Mesenchymal stem cell (in vitro differentiated cells and primary cell): ENCODE data around the gene KRTAP1-5.
"Not testable (repeated sequence)": the region's sequence is repeated elsewhere in the genome, so short reads cannot be mapped to it uniquely, and the experiment has no call there.

Experiments used
- DNase-seq: peaks from one replicate; pipeline ENCODE4 v3.0.0-alpha.2; 2013
- H2AFZ ChIP-seq: one replicate; pipeline ENCODE4 v1.6.1; 2013; ENCODE audit warnings: low read depth, mild to moderate bottlenecking, control low read depth, inconsistent platforms, low read length, moderate library complexity
- H2AK5ac ChIP-seq: 2 replicates; pipeline ENCODE4 v1.6.1; 2013; ENCODE audit warnings: low read length, moderate library complexity, mild to moderate bottlenecking, inconsistent platforms; ENCODE audit not compliant: severe bottlenecking
- H2BK120ac ChIP-seq: one replicate; pipeline ENCODE4 v1.6.1; 2013; ENCODE audit warnings: low read depth, mild to moderate bottlenecking, inconsistent platforms, low read length, moderate library complexity
- H2BK12ac ChIP-seq, 2 experiments: one replicate each; pipeline ENCODE4 v1.6.1; 2013; ENCODE audit warnings: inconsistent platforms in 2 of 2, low read length in 2 of 2, mild to moderate bottlenecking in 2 of 2, moderate library complexity in 2 of 2, control low read depth in 1 of 2
- H2BK15ac ChIP-seq: one replicate; pipeline ENCODE4 v1.6.1; 2013; ENCODE audit warnings: mild to moderate bottlenecking, low read depth, inconsistent platforms; ENCODE audit not compliant: poor library complexity, severe bottlenecking
- H2BK5ac ChIP-seq: 2 replicates; pipeline ENCODE4 v1.6.1; 2013; ENCODE audit warnings: low read depth, mild to moderate bottlenecking, low read length, control low read depth, inconsistent platforms; ENCODE audit not compliant: poor library complexity, severe bottlenecking
- H3K14ac ChIP-seq, 2 experiments: one replicate each; pipeline ENCODE4 v1.6.1; 2013; ENCODE audit warnings: inconsistent platforms in 2 of 2, low read length in 2 of 2, control low read depth in 1 of 2, mild to moderate bottlenecking in 1 of 2, moderate library complexity in 1 of 2
- H3K18ac ChIP-seq, 2 experiments: one replicate each; pipeline ENCODE4 v1.6.1; 2013; ENCODE audit warnings: inconsistent platforms in 2 of 2, low read length in 2 of 2, control low read depth in 1 of 2, low read depth in 1 of 2, mild to moderate bottlenecking in 1 of 2
- H3K23ac ChIP-seq, 2 experiments: one replicate each; pipeline ENCODE4 v1.6.1; 2013; ENCODE audit warnings: inconsistent platforms in 2 of 2, low read length in 2 of 2, mild to moderate bottlenecking in 2 of 2, moderate library complexity in 2 of 2, control low read depth in 1 of 2
- H3K27ac ChIP-seq: 2 replicates; pipeline ENCODE4 v1.5.1; 2013; ENCODE audit warnings: mild to moderate bottlenecking, moderate library complexity, low read length, control low read depth, inconsistent platforms; ENCODE audit not compliant: poor library complexity, severe bottlenecking
- H3K27me3 ChIP-seq, 2 experiments: 2 replicates each; pipeline versions ENCODE4 v1.6.1 to v1.7.0; 2013; ENCODE audit warnings: low read length in 2 of 2, mild to moderate bottlenecking in 2 of 2, moderate library complexity in 2 of 2, control low read depth in 1 of 2, inconsistent platforms in 1 of 2; ENCODE audit not compliant: control insufficient read depth in 1 of 2, insufficient read depth in 1 of 2
- H3K36me3 ChIP-seq, 2 experiments: 2 replicates each; pipeline versions ENCODE4 v1.6.1 to v1.7.0; 2013; ENCODE audit warnings: low read length in 2 of 2, control low read depth in 1 of 2, inconsistent platforms in 1 of 2, low read depth in 1 of 2, mild to moderate bottlenecking in 1 of 2; ENCODE audit not compliant: insufficient read depth in 2 of 2, control insufficient read depth in 1 of 2
- H3K4ac ChIP-seq, 2 experiments: one replicate each; pipeline ENCODE4 v1.6.1; 2013; ENCODE audit warnings: inconsistent platforms in 2 of 2, low read length in 2 of 2, mild to moderate bottlenecking in 2 of 2, moderate library complexity in 2 of 2, control low read depth in 1 of 2, low read depth in 1 of 2
- H3K4me1 ChIP-seq: 2 replicates; pipeline ENCODE4 v1.6.1; 2013; ENCODE audit warnings: low read depth, low read length, control low read depth; ENCODE audit not compliant: control insufficient read depth, insufficient read depth
- H3K4me2 ChIP-seq: 2 replicates; pipeline ENCODE4 v1.6.1; 2013; ENCODE audit warnings: low read length, mild to moderate bottlenecking, inconsistent platforms; ENCODE audit not compliant: poor library complexity, severe bottlenecking
- H3K4me3 ChIP-seq, 2 experiments: 2 replicates each; pipeline versions ENCODE4 v1.5.1 to v1.7.0; 2013; ENCODE audit warnings: low read length in 2 of 2, mild to moderate bottlenecking in 2 of 2, control low read depth in 1 of 2, low read depth in 1 of 2; ENCODE audit not compliant: insufficient read depth in 1 of 2
- H3K79me1 ChIP-seq: replicated peaks from 2 replicates; pipeline ENCODE4 v1.6.1; 2013; ENCODE audit warnings: mild to moderate bottlenecking, control low read depth, low read length, inconsistent platforms; ENCODE audit not compliant: poor library complexity, severe bottlenecking
- H3K9ac ChIP-seq: 2 replicates; pipeline ENCODE4 v1.7.0; 2013; ENCODE audit warnings: mild to moderate bottlenecking, low read length, moderate library complexity
- H3K9me3 ChIP-seq: 2 replicates; pipeline ENCODE4 v1.7.0; 2013; ENCODE audit warnings: mild to moderate bottlenecking, low read length; ENCODE audit not compliant: control insufficient read depth
- H4K8ac ChIP-seq: one replicate; pipeline ENCODE4 v1.6.1; 2013; ENCODE audit warnings: inconsistent platforms, mild to moderate bottlenecking, low read length, moderate library complexity
- H4K91ac ChIP-seq: one replicate; pipeline ENCODE4 v1.6.1; 2013; ENCODE audit warnings: mild to moderate bottlenecking, low read length, inconsistent platforms
- WGBS: methylation state at CpG from one replicate; pipeline ENCODE4 v1.1.7; 2013; ENCODE audit warnings: mixed read lengths; 5-methylcytosine and 5-hydroxymethylcytosine counted together

The KRTAP1-5 gene

GRCh38 chr17:41037853-41038350 is 10.9 kb upstream of the KRTAP1-5 start:
- no peak overlapping the region for H3K9ac ChIP-seq
- no peak overlapping the region for H3K27ac ChIP-seq
- H2BK120ac ChIP-seq, result no peak overlapping the region
- WGBS, result 56% methylated on average over 1 of the region's 2 CpGs
- no peak overlapping the region for H4K8ac ChIP-seq
- no peak overlapping the region for H3K4ac ChIP-seq
- no peak overlapping the region for H3K4me2 ChIP-seq
- H2BK15ac ChIP-seq, result no peak overlapping the region
- no peak for DNase-seq
- no peak overlapping the region for H2AK5ac ChIP-seq
- H2AFZ ChIP-seq, result no peak overlapping the region
- H3K23ac ChIP-seq, result no peak overlapping the region
- no peaks in the 10 kb centered on the region for H3K36me3 ChIP-seq
- no peaks in the 10 kb centered on the region for H3K79me1 ChIP-seq
- peaks cover 7% of the 10 kb centered on the region for H3K4me1 ChIP-seq
- H3K18ac ChIP-seq, result no peak overlapping the region
- no peak overlapping the region for H2BK5ac ChIP-seq
- peaks cover under 1% of the 10 kb centered on the region for H3K9me3 ChIP-seq
- H3K27me3 ChIP-seq, result no peaks in the 10 kb centered on the region
- no peak overlapping the region for H3K4me3 ChIP-seq
- H3K14ac ChIP-seq, result no peak overlapping the region
- H2BK12ac ChIP-seq, result no peak overlapping the region
- H4K91ac ChIP-seq, result no peak overlapping the region

- H3K4me3 ChIP-seq, H3K4ac ChIP-seq, H3K9me3 ChIP-seq, H2BK15ac ChIP-seq, H4K91ac ChIP-seq, H2AK5ac ChIP-seq, H2BK5ac ChIP-seq, H3K23ac ChIP-seq, H3K27ac ChIP-seq, H3K79me1 ChIP-seq, H2BK120ac ChIP-seq, DNase-seq, H3K4me1 ChIP-seq, H3K4me2 ChIP-seq, H3K9ac ChIP-seq, H3K36me3 ChIP-seq, H3K27me3 ChIP-seq, H4K8ac ChIP-seq, H2BK12ac ChIP-seq, H2AFZ ChIP-seq: not testable (repeated sequence)
- WGBS, result 89% methylated on average over 5 of the region's 10 CpGs
- peak within 1 kb of the TSS in 1 of 2 experiments; percentile 24 for H3K18ac ChIP-seq
- peak within 1 kb of the TSS in 1 of 2 experiments; percentile 65 for H3K14ac ChIP-seq
These were observed 7.4 kb upstream of the KRTAP1-5 start, which contains the start of gene KRTAP1-3 for GRCh38 chr17:41034346-41034935. Gene KRTAP1-3 (minus strand): TSS chr17:41034874. CDS start chr17:41034821, 53 bp downstream.

DNA sequence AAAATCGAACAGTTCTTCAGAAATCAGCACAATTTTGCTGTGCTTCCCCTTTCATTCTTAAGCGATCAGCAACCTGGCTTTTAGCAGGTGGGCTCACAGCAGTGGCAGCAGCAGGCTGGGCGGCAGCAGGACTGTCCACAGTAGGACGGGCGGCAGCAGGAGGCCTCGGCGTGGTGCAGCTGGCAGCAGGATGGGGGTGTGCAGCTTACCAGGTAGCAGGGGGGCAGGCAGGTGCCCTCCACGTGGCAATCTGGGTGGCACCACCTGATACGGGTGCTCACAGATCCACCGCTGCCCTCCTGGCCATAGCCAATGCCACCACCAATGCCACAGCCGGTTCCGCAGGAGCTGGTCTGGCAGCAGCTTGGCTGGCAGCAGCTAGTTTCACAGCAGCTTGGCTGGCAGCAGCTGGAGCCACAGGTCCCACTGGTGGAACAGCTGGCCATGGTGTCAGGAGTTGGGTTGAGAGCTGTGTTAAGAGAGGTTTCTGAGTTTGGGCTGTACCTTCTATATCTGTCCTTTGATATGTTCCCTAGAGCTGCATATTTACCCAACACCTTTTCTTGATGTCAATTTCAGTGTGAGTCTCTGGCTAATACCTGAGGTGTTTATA is 2.7 kb upstream of the KRTAP1-5 start, which contains the start of gene KRTAP1-4:
Gene KRTAP1-4, minus strand, starts transcription at position 563 of the 613 bp plus-strand sequence. Its CDS starts 117 bp downstream, at position 446.
- Histone ChIP-seq H3K36me3 (no peaks in the 10 kb centered on the region), H2AFZ (no peak within 1 kb of the TSS), H2BK15ac (no peak within 1 kb of the TSS), H3K4me1 (peaks cover 5% of the 10 kb centered on the region), H4K8ac (no peak within 1 kb of the TSS), H3K79me1 (no peaks in the 10 kb centered on the region), H2AK5ac (peak within 1 kb of the TSS; percentile 70), H3K4me3 (no peak within 1 kb of the TSS), H2BK5ac (no peak within 1 kb of the TSS), H4K91ac (no peak within 1 kb of the TSS), H3K4ac (no peak within 1 kb of the TSS), H3K27ac (no peak within 1 kb of the TSS), H3K4me2 (no peak within 1 kb of the TSS), H3K23ac (no peak within 1 kb of the TSS), H3K9ac (no peak within 1 kb of the TSS), H3K27me3 (no peaks in the 10 kb centered on the region), H3K9me3 (no peaks in the 10 kb centered on the region), H3K14ac (peak within 1 kb of the TSS in 1 of 2 experiments; percentile 62), H2BK120ac (no peak within 1 kb of the TSS), H3K18ac (no peak within 1 kb of the TSS), H2BK12ac (no peak within 1 kb of the TSS)
- no peak for DNase-seq
- WGBS, result 83% methylated on average over 12 of the region's 12 CpGs

- Histone ChIP-seq H3K18ac (no peak overlapping the region), H2BK12ac (no peak overlapping the region), H2BK120ac (no peak overlapping the region), H2AK5ac (no peak overlapping the region), H4K91ac (no peak overlapping the region), H3K36me3 (no peaks in the 10 kb centered on the region), H3K79me1 (no peaks in the 10 kb centered on the region), H3K4me1 (peaks cover 3% of the 10 kb centered on the region), H4K8ac (no peak overlapping the region), H3K4ac (no peak overlapping the region), H3K27me3 (no peaks in the 10 kb centered on the region), H3K4me3 (no peak overlapping the region), H3K9me3 (no peaks in the 10 kb centered on the region), H3K9ac (peak overlapping the region; percentile 7), H3K14ac (no peak overlapping the region), H2BK5ac (no peak overlapping the region), H3K4me2 (no peak overlapping the region), H3K27ac (no peak overlapping the region), H2AFZ (no peak overlapping the region), H3K23ac (no peak overlapping the region), H2BK15ac (no peak overlapping the region)
- DNase-seq, result no peak
- 72% methylated on average over 1 of the region's 3 CpGs for WGBS
These were observed 2.3 kb downstream of the KRTAP1-5 start for GRCh38 chr17:41024697-41025096.
